Nephron progenitor cell (in vitro differentiated cells): Measurements from ENCODE around the gene ZNF672.

Source experiments
- DNase-seq: peaks from one replicate; pipeline ENCODE4 v3.0.0; 2021
- H3K27ac Mint-ChIP-seq: 2 replicates; pipeline ENCODE4 v1.8.0; 2021; ENCODE audit warnings: mild to moderate bottlenecking, moderate library complexity, mixed read lengths
- H3K27me3 Mint-ChIP-seq: 2 replicates; pipeline ENCODE4 v1.8.0; 2021; ENCODE audit warnings: mild to moderate bottlenecking, low read depth, mixed read lengths; ENCODE audit not compliant: poor library complexity
- H3K36me3 Mint-ChIP-seq: 2 replicates; pipeline ENCODE4 v1.8.0; 2021; ENCODE audit warnings: low read depth, mixed read lengths
- H3K4me1 Mint-ChIP-seq: 2 replicates; pipeline ENCODE4 v1.8.0; 2021; ENCODE audit warnings: mixed read lengths
- H3K4me3 Mint-ChIP-seq: 2 replicates; pipeline ENCODE4 v1.8.0; 2021; ENCODE audit warnings: mild to moderate bottlenecking, moderate library complexity, mixed read lengths
- H3K9me3 Mint-ChIP-seq: 2 replicates; pipeline ENCODE4 v1.8.0; 2021; ENCODE audit warnings: mild to moderate bottlenecking, moderate library complexity, mixed read lengths
- TF ChIP-seq, protein P1 (sequence below): fragments of 200-600 bp; sonication (generic); IDR thresholded peaks from 2 replicates; pipeline ENCODE4 v1.5.0; 2021; ENCODE audit warnings: antibody characterized with exemption

The ZNF672 gene

DNA sequence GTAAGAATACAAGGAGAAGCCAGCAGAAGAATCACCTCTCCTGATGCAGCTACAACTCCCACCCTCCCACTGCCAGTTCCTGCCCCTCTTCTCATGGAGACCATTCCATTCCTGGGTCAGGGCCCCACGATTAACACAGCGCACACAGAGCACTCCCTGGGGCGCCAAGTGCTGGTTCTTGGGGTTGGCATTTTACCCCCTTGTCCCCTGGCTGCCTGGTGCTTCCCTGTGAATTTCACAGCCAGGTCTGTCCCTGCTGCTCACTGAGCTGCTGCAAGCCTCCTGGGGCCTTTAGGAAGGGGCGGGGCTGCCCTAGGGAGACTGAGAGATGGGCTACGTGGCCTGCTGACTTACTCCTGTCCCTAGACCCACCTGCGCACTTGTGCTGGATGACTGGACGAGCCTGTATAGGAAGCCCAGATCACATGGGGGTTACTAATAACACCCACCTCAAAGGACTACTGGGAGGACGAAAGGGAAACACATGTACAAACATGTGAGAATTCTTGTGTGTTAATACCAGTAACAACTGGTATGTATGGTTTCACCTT lies 4.8 kb downstream of the ZNF672 start:
- DNase-seq: no peak
- Mint-ChIP-seq H3K27ac (no peak overlapping the region), H3K27me3 (no peaks in the 10 kb centered on the region), H3K4me1 (peaks cover 27% of the 10 kb centered on the region), H3K9me3 (no peaks in the 10 kb centered on the region), H3K4me3 (no peak overlapping the region), H3K36me3 (no peaks in the 10 kb centered on the region)
- TF ChIP-seq, protein P1, sequence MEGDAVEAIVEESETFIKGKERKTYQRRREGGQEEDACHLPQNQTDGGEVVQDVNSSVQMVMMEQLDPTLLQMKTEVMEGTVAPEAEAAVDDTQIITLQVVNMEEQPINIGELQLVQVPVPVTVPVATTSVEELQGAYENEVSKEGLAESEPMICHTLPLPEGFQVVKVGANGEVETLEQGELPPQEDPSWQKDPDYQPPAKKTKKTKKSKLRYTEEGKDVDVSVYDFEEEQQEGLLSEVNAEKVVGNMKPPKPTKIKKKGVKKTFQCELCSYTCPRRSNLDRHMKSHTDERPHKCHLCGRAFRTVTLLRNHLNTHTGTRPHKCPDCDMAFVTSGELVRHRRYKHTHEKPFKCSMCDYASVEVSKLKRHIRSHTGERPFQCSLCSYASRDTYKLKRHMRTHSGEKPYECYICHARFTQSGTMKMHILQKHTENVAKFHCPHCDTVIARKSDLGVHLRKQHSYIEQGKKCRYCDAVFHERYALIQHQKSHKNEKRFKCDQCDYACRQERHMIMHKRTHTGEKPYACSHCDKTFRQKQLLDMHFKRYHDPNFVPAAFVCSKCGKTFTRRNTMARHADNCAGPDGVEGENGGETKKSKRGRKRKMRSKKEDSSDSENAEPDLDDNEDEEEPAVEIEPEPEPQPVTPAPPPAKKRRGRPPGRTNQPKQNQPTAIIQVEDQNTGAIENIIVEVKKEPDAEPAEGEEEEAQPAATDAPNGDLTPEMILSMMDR: no peak

DNA sequence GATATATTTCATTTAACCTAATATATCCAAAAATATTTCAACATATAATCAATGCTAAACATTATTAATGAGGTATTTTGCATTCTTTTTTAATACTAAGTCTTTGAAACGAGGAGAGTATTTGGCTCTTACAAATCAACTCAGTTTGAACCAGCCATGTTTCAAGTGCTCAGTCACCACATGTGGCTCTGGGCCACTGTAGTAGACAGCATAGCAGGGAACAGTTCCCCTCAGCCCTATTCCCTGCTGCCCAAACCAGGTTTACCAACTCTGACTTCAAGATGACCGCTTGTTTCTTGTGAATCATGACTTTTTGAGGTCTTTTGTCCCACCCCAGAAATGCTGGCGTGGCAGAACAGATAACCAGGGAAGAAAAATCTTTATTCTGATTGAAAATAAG lies 5.7 kb downstream of the ZNF672 start:
- H3K4me3 Mint-ChIP-seq: no peak overlapping the region
- TF ChIP-seq, protein P1: no peak
- no peaks in the 10 kb centered on the region for H3K9me3 Mint-ChIP-seq
- DNase-seq: no peak
- H3K27me3 Mint-ChIP-seq: no peaks in the 10 kb centered on the region
- H3K27ac Mint-ChIP-seq: no peak overlapping the region
- H3K36me3 Mint-ChIP-seq: peaks cover 3% of the 10 kb centered on the region
- peaks cover 27% of the 10 kb centered on the region for H3K4me1 Mint-ChIP-seq

DNA sequence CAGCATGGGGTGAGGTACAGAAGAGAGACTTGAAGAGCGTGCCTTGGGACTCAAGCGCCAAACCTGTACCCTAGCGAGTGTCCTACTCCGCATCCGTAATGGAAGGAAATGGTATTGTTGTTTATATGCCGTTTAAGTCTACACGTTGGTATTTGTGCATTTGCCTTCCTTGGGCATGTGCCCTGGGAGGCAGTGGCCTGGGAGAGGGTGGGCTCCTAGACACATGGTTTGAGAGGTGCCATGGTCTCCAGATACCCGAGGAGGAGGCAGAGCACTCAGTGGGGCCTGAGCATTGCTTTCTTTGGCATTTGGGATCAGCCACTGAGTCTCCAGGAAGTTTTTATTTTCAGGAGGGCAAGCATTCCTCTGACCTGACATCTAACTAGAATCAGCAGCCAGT lies 6.5 kb downstream of the ZNF672 start:
- peaks cover 8% of the 10 kb centered on the region for H3K36me3 Mint-ChIP-seq
- H3K9me3 Mint-ChIP-seq: no peaks in the 10 kb centered on the region
- TF ChIP-seq, protein P1: no peak
- no peak overlapping the region for H3K4me3 Mint-ChIP-seq
- no peak overlapping the region for H3K27ac Mint-ChIP-seq
- H3K4me1 Mint-ChIP-seq: peaks cover 20% of the 10 kb centered on the region
- H3K27me3 Mint-ChIP-seq: no peaks in the 10 kb centered on the region
- DNase-seq: no peak

DNA sequence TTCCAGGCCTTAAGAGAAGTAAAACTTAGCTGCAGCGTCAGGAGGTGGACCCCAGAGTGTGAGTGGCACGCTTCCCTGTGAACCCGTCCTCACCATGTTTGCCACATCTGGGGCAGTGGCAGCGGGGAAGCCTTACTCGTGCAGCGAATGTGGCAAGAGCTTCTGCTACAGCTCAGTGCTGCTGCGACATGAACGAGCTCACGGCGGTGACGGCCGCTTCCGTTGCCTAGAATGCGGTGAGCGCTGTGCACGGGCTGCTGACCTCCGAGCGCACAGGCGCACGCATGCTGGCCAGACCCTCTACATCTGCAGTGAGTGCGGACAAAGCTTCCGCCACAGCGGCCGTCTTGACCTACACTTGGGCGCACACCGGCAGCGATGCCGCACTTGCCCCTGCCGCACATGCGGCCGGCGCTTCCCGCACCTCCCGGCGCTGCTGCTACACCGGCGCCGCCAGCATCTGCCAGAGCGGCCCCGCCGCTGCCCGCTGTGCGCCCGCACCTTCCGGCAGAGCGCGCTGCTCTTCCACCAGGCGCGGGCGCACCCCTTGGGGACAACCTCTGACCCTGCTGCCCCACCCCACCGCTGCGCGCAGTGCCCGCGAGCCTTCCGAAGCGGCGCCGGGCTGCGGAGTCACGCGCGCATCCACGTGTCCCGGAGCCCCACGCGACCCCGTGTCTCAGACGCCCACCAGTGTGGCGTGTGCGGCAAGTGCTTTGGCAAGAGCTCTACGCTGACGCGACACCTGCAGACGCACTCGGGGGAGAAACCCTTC lies 9.3 kb downstream of the ZNF672 start:
- no peak overlapping the region for H3K4me3 Mint-ChIP-seq
- no peaks in the 10 kb centered on the region for H3K27me3 Mint-ChIP-seq

DNA sequence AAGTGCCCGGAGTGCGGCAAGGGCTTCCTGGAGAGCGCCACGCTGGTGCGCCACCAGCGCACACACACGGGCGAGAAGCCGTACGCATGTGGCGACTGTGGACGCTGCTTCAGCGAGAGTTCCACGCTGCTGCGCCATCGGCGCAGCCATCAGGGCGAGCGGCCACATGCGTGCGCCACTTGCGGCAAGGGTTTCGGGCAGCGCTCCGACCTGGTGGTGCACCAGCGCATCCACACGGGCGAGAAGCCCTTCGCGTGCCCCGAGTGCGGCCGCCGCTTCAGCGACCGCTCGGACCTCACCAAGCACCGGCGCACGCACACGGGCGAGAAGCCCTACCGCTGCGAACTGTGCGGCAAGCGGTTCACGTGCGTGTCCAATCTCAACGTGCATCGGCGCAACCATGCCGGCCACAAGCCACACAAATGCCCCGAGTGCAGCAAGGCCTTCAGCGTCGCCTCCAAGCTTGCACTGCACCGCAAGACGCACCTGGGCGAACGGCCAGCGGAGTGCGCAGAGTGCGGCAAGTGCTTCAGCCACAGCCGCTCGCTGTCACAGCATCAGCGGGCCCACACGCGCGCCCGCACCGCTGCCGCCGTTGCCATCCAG lies 10.0 kb downstream of the ZNF672 start:
- Mint-ChIP-seq H3K27me3 (no peaks in the 10 kb centered on the region), H3K27ac (no peak overlapping the region), H3K36me3 (peaks cover 8% of the 10 kb centered on the region), H3K4me1 (no peaks in the 10 kb centered on the region), H3K9me3 (no peaks in the 10 kb centered on the region), H3K4me3 (no peak overlapping the region)
- DNase-seq: no peak
- TF ChIP-seq, protein P1: no peak

More for the DNA sequence above, 9.3 kb downstream of the ZNF672 start:
- no peak overlapping the region for H3K27ac Mint-ChIP-seq
- H3K4me1 Mint-ChIP-seq: peaks cover 2% of the 10 kb centered on the region
- TF ChIP-seq, protein P1: no peak
- no peak for DNase-seq
- peaks cover 8% of the 10 kb centered on the region for H3K36me3 Mint-ChIP-seq
- H3K9me3 Mint-ChIP-seq: no peaks in the 10 kb centered on the region
